Loucy (cell line): ENCODE measurements around the gene LMBRD2.

Experiments used
- H2AFZ ChIP-seq: fragments of 200-600 bp; sonication (generic); 2 replicates; pipeline ENCODE4 v1.6.0; 2016; ENCODE audit warnings: antibody characterized with exemption, mild to moderate bottlenecking, low read length, moderate library complexity
- H3F3A ChIP-seq: fragments of 200-600 bp; 2 replicates; pipeline ENCODE4 v1.6.0; 2016; ENCODE audit warnings: antibody characterized with exemption, low read depth, mild to moderate bottlenecking
- H3K27me3 ChIP-seq: fragments of 200-600 bp; sonication (generic); 2 replicates; pipeline ENCODE4 v1.6.1; 2014; ENCODE audit warnings: low read length, mild to moderate bottlenecking; ENCODE audit not compliant: insufficient read depth, poor library complexity, severe bottlenecking
- H3K36me3 ChIP-seq: fragments of 200-600 bp; sonication (generic); 2 replicates; pipeline ENCODE4 v1.6.1; 2016; ENCODE audit warnings: low read length; ENCODE audit not compliant: insufficient read depth
- H3K4me1 ChIP-seq: fragments of 200-600 bp; sonication (generic); 2 replicates; pipeline ENCODE4 v1.5.1; 2014; ENCODE audit warnings: low read length, mild to moderate bottlenecking; ENCODE audit not compliant: insufficient read depth, poor library complexity, severe bottlenecking
- H3K4me2 ChIP-seq: fragments of 200-600 bp; sonication (generic); 2 replicates; pipeline ENCODE4 v1.6.0; 2014; ENCODE audit warnings: antibody characterized with exemption, low read length, low read depth, mild to moderate bottlenecking; ENCODE audit not compliant: poor library complexity, severe bottlenecking
- H3K4me3 ChIP-seq: fragments of 200-600 bp; sonication (generic); 2 replicates; pipeline ENCODE4 v1.5.1; 2014; ENCODE audit warnings: low read length, mild to moderate bottlenecking, mixed read lengths; ENCODE audit not compliant: poor library complexity, severe bottlenecking
- H3K79me2 ChIP-seq: fragments of 200-600 bp; sonication (generic); 2 replicates; pipeline ENCODE4 v1.6.1; 2014; ENCODE audit warnings: low read length; ENCODE audit not compliant: insufficient read depth
- H3K9ac ChIP-seq: fragments of 200-600 bp; sonication (generic); 2 replicates; pipeline ENCODE4 v1.6.0; 2014; ENCODE audit warnings: mild to moderate bottlenecking, low read depth, low read length, moderate library complexity; ENCODE audit not compliant: poor library complexity, severe bottlenecking
- H3K9me2 ChIP-seq: fragments of 200-600 bp; sonication (generic); replicated peaks from 2 replicates; pipeline ENCODE4 v1.6.1; 2016; ENCODE audit warnings: low read depth, low read length, mixed read lengths
- H3K9me3 ChIP-seq: fragments of 200-600 bp; sonication (generic); 2 replicates; pipeline ENCODE4 v1.6.1; 2014; ENCODE audit warnings: mild to moderate bottlenecking, antibody characterized with exemption, low read length, low read depth; ENCODE audit not compliant: insufficient read depth
- H4K20me1 ChIP-seq: fragments of 200-600 bp; sonication (generic); 2 replicates; pipeline ENCODE4 v1.6.0; 2014; ENCODE audit warnings: antibody characterized with exemption, low read length, mild to moderate bottlenecking; ENCODE audit not compliant: insufficient read depth, poor library complexity, severe bottlenecking
- EZH2phosphoT487 ChIP-seq: fragments of 200-600 bp; IDR thresholded peaks from 2 replicates; pipeline ENCODE4 v1.6.1; 2018; ENCODE audit warnings: antibody characterized with exemption, mild to moderate bottlenecking, moderate library complexity, borderline replicate concordance
- TF ChIP-seq, protein P1 (sequence below): fragments of 200-600 bp; sonication (generic); conservative IDR thresholded peaks from 2 replicates; pipeline ENCODE4 v1.5.1; 2014; ENCODE audit warnings: mild to moderate bottlenecking, antibody characterized with exemption, low read length

The LMBRD2 gene

DNA sequence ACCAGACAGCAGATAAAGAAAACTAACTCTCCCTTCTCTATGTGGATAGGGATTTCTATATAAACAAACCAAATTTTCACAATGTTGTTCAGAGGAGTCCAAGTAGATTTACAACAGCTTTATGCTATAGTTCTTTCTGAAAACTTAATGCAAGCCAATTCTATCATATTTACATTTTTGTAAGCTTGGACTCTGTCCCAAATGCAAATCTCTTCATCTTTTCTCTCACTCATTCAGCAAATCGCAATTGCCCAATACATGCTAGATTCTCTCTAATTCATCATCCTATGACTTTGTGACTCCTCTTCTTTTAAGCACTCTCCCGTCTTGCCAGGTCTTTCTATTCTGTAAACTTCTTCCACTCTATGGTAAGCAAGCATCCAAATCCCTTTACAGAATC, 45.9 kb downstream of the LMBRD2 start:
- Histone ChIP-seq H3F3A (no peaks in the 10 kb centered on the region), H3K4me2 (no peak overlapping the region), H4K20me1 (no peaks in the 10 kb centered on the region), H3K79me2 (no peaks in the 10 kb centered on the region), H3K27me3 (no peaks in the 10 kb centered on the region), H2AFZ (no peak overlapping the region), H3K4me3 (no peak overlapping the region), H3K9me2 (no peaks in the 10 kb centered on the region), H3K4me1 (no peaks in the 10 kb centered on the region), H3K9ac (no peak overlapping the region), H3K36me3 (peaks cover 14% of the 10 kb centered on the region; the same call in 1 of the 2 replicates), H3K9me3 (no peaks in the 10 kb centered on the region)
- TF ChIP-seq EZH2phosphoT487 = no peak
- TF ChIP-seq, protein P1, sequence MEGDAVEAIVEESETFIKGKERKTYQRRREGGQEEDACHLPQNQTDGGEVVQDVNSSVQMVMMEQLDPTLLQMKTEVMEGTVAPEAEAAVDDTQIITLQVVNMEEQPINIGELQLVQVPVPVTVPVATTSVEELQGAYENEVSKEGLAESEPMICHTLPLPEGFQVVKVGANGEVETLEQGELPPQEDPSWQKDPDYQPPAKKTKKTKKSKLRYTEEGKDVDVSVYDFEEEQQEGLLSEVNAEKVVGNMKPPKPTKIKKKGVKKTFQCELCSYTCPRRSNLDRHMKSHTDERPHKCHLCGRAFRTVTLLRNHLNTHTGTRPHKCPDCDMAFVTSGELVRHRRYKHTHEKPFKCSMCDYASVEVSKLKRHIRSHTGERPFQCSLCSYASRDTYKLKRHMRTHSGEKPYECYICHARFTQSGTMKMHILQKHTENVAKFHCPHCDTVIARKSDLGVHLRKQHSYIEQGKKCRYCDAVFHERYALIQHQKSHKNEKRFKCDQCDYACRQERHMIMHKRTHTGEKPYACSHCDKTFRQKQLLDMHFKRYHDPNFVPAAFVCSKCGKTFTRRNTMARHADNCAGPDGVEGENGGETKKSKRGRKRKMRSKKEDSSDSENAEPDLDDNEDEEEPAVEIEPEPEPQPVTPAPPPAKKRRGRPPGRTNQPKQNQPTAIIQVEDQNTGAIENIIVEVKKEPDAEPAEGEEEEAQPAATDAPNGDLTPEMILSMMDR = no peak

DNA sequence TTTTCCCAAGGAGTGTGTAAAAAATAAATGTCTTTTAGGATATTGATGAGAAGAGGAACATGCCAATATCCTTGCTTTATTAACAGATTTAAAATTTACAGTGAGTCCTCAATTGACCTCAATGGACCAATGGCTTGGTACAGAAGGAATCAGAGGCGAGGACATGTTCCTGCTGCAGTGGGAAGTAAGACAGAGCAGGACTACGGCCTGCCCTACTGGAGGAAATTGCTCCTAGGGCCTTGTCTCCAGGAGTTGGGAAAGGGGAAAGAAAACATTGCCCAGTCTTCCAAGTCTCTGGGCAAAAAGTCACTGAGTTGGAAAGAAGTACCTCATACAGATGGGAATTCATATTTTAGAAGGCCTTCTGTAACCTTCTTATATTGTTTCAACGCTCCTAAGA, 51.9 kb downstream of the LMBRD2 start:
- H3K9me3 ChIP-seq = no peaks in the 10 kb centered on the region
- H3K4me1 ChIP-seq = no peaks in the 10 kb centered on the region
- no peaks in the 10 kb centered on the region for H4K20me1 ChIP-seq
- H3K36me3 ChIP-seq = no peaks in the 10 kb centered on the region
- no peak overlapping the region for H3K9ac ChIP-seq
- no peak overlapping the region for H3K4me2 ChIP-seq
- H3F3A ChIP-seq = no peaks in the 10 kb centered on the region
- H2AFZ ChIP-seq = no peak overlapping the region
- H3K79me2 ChIP-seq = no peaks in the 10 kb centered on the region
- H3K4me3 ChIP-seq = no peak overlapping the region
- H3K27me3 ChIP-seq = no peaks in the 10 kb centered on the region
- no peaks in the 10 kb centered on the region for H3K9me2 ChIP-seq
- TF ChIP-seq, protein P1 = no peak
- no peak for TF ChIP-seq EZH2phosphoT487

DNA sequence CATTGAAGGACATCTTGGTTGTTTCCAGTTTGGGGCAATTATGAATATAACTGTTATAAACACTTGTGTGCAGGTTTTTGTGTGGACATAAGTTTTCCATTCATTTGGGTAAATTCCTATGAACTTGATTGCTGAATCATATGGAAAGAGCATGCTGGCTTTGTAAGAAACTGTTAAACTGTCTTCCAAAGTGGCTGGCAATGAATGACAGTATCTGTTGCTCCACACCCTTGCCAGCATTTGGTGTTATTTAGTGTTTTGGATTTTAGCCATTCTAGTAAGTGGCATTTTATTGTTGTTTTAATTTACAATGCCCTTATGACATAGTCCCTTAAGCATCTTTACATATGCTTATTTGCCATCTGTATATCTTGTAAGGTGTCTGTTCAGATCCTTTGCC, 55.2 kb downstream of the LMBRD2 start:
- H4K20me1 ChIP-seq = no peaks in the 10 kb centered on the region
- no peaks in the 10 kb centered on the region for H3K36me3 ChIP-seq
- H3K4me1 ChIP-seq = no peaks in the 10 kb centered on the region
- no peak overlapping the region for H3K9ac ChIP-seq
- no peaks in the 10 kb centered on the region for H3K9me3 ChIP-seq
- H3K79me2 ChIP-seq = no peaks in the 10 kb centered on the region
- H3K27me3 ChIP-seq = no peaks in the 10 kb centered on the region
- TF ChIP-seq, protein P1 = no peak
- no peak for TF ChIP-seq EZH2phosphoT487
- H3K4me2 ChIP-seq = no peak overlapping the region
- H3F3A ChIP-seq = no peaks in the 10 kb centered on the region
- H2AFZ ChIP-seq = no peak overlapping the region
- H3K4me3 ChIP-seq = no peak overlapping the region
- no peaks in the 10 kb centered on the region for H3K9me2 ChIP-seq
